Stimulated activated CD4-positive, alpha-beta T cell treated with anti-CD3 and anti-CD28 coated beads, Interleukin-4, amount 100 ng/mL, for 1 hour (primary cell): ENCODE measurements around the gene TSC22D3.
A peak's percentile ranks its signal among the peaks of the same experiment; 100 is the strongest.
"Not testable (repeated sequence)": the region's sequence is repeated elsewhere in the genome, so short reads cannot be mapped to it uniquely, and the experiment has no call there.

Experiments used
- DNase-seq: peaks from one replicate; pipeline ENCODE4 v3.0.0-alpha.2; 2020

Gene TSC22D3

GRCh38 chrX:107710617-107711391, 64.8 kb downstream of the TSC22D3 start:
- no peak for DNase-seq

- no peak for DNase-seq
These were observed 66.3 kb downstream of the TSC22D3 start for GRCh38 chrX:107709266-107709806.

GRCh38 chrX:107708762-107709161, 66.8 kb downstream of the TSC22D3 start:
- DNase-seq: no peak

GRCh38 chrX:107707866-107708265, 67.7 kb downstream of the TSC22D3 start:
- DNase-seq: no peak

- DNase-seq: no peak
These were observed 69.3 kb downstream of the TSC22D3 start for GRCh38 chrX:107706309-107706708.

- no peak for DNase-seq
These were observed 71.0 kb downstream of the TSC22D3 start for GRCh38 chrX:107704587-107704986.

GRCh38 chrX:107704181-107704580, 71.4 kb downstream of the TSC22D3 start:
- DNase-seq: no peak

GRCh38 chrX:107701493-107702121, 74.0 kb downstream of the TSC22D3 start:
- no peak for DNase-seq

GRCh38 chrX:107700790-107701189, 74.8 kb downstream of the TSC22D3 start:
- DNase-seq: no peak

GRCh38 chrX:107700317-107700774, 75.2 kb downstream of the TSC22D3 start:
- DNase-seq: no peak

GRCh38 chrX:107699616-107700015, 76.0 kb downstream of the TSC22D3 start:
- DNase-seq: no peak

- DNase-seq: no peak
These were observed 84.6 kb downstream of the TSC22D3 start for GRCh38 chrX:107691024-107691448.

- DNase-seq: no peak
These were observed 88.1 kb downstream of the TSC22D3 start for GRCh38 chrX:107687445-107687844.

- no peak for DNase-seq
These were observed 88.8 kb downstream of the TSC22D3 start for GRCh38 chrX:107686792-107687191.

- no peak for DNase-seq
These were observed 89.6 kb downstream of the TSC22D3 start for GRCh38 chrX:107686026-107686425.

- not testable (repeated sequence) for DNase-seq
These were observed 90.0 kb downstream of the TSC22D3 start for GRCh38 chrX:107685586-107685985.

GRCh38 chrX:107684956-107685385, 90.6 kb downstream of the TSC22D3 start:
- DNase-seq: no peak

GRCh38 chrX:107683931-107684330, 91.7 kb downstream of the TSC22D3 start:
- DNase-seq: no peak

- no peak for DNase-seq
These were observed 92.3 kb downstream of the TSC22D3 start for GRCh38 chrX:107683124-107683895.

- no peak for DNase-seq
These were observed 93.3 kb downstream of the TSC22D3 start for GRCh38 chrX:107682256-107682655.

- peak; percentile 52 for DNase-seq
These were observed 96.4 kb downstream of the TSC22D3 start for GRCh38 chrX:107678957-107679740.

- DNase-seq: no peak
These were observed 97.7 kb downstream of the TSC22D3 start for GRCh38 chrX:107677909-107678308.
